Tibial nerve (tissue), 4 donors: Measurements from ENCODE around the gene FBXL15. TPM values are rescaled to one million over a fixed set of nuclear protein-coding genes. Genes with fewer than 3 reads are reported as not detected.

ENCODE experiments used
- DNase-seq, 2 donors: peaks; one replicate each; pipeline ENCODE4 v3.0.0-alpha.2; 2019; ENCODE audit warnings: low spot score in 2 of 2
- H3K27ac ChIP-seq, 4 donors: fragments of 200-600 bp; sonication (generic) in 3 of 4; one replicate each; pipeline ENCODE4 v1.5.1; 2017 to 2019; ENCODE audit warnings: mild to moderate bottlenecking in 1 of 4
- H3K27me3 ChIP-seq, 2 donors: fragments of 200-600 bp; sonication (generic) in 1 of 2; one replicate each; pipeline versions ENCODE4 v1.5.1 to v1.6.0; 2017 to 2019
- H3K36me3 ChIP-seq, 3 donors: fragments of 200-600 bp; sonication (generic); one replicate each; pipeline ENCODE4 v1.5.1; 2018 to 2019
- H3K4me1 ChIP-seq, 4 donors: fragments of 200-600 bp; sonication (generic) in 3 of 4; one replicate each; pipeline ENCODE4 v1.5.1; 2017 to 2019
- H3K4me3 ChIP-seq, 4 donors: fragments of 200-600 bp; sonication (generic) in 3 of 4; one replicate each; pipeline ENCODE4 v1.5.1; 2017 to 2019; ENCODE audit warnings: mild to moderate bottlenecking in 1 of 4, moderate library complexity in 1 of 4
- H3K9me3 ChIP-seq, 4 donors: fragments of 200-600 bp; sonication (generic) in 3 of 4; one replicate each; pipeline ENCODE4 v1.5.1; 2017 to 2019
- CTCF ChIP-seq, 5 experiments: fragments of 200-600 bp in 3 of 5; fragments of 450-650 bp in 2 of 5; sonication (generic) in 3 of 5; IDR thresholded peaks; one replicate each; pipeline ENCODE4 v1.5.1; 2016 to 2019; ENCODE audit warnings: antibody characterized with exemption in 5 of 5, mild to moderate bottlenecking in 3 of 5, moderate library complexity in 2 of 5
- EP300 ChIP-seq, 2 donors: sonication (generic); formaldehyde crosslinking; IDR thresholded peaks; one replicate each; pipeline ENCODE4 v1.6.1; 2017; ENCODE audit warnings: antibody characterized with exemption in 2 of 2, mild to moderate bottlenecking in 1 of 2
- POLR2A ChIP-seq, 2 donors: fragments of 450-650 bp; IDR thresholded peaks; one replicate each; pipeline ENCODE4 v1.6.1; 2017; ENCODE audit warnings: antibody characterized with exemption in 2 of 2, mild to moderate bottlenecking in 2 of 2, moderate library complexity in 2 of 2
- WGBS, 2 donors: methylation state at CpG; one replicate each; pipeline ENCODE4 v1.1.5; 2018; 5-methylcytosine and 5-hydroxymethylcytosine counted together
- total RNA-seq, 4 donors: library from RNA; depleted of rRNA; stranded (reverse); fragments of >200 nt; gene quantifications; one replicate each; pipeline ENCODE4 v1.1.0, GENCODE V29; 2016

Gene FBXL15
- total RNA-seq, 4 donors from 2014 or later: 25.8 to 51.1 (median 46.2) TPM

GRCh38 chr10:102400598-102401341 is 19.9 kb upstream of the FBXL15 start:
- peaks cover 0 to 58% (median 11%) of the 10 kb centered on the region in 3 donors for H3K36me3 ChIP-seq
- peaks cover 0 to 49% (median 26%) of the 10 kb centered on the region in 4 donors for H3K4me1 ChIP-seq
- H3K27ac ChIP-seq: no peak overlapping the region
- no peaks in the 10 kb centered on the region for H3K27me3 ChIP-seq
- no peaks in the 10 kb centered on the region for H3K9me3 ChIP-seq
- WGBS, 2 donors: 84 to 94% methylated on average over 20 to 22 of the region's 22 CpGs
- no peak for DNase-seq
- H3K4me3 ChIP-seq: no peak overlapping the region
- TF ChIP-seq POLR2A (IDR thresholded peaks at IDR 0.05) (no peak), CTCF (IDR thresholded peaks at IDR 0.05) (no peak), EP300 (IDR thresholded peaks at IDR 0.05) (no peak)

GRCh38 chr10:102401342-102401654 is 19.3 kb upstream of the FBXL15 start:
- no peak for DNase-seq
- Histone ChIP-seq H3K36me3 (peaks cover 0 to 58% (median 11%) of the 10 kb centered on the region in 3 donors), H3K4me1 (peaks cover 0 to 44% (median 21%) of the 10 kb centered on the region in 4 donors), H3K27ac (no peak overlapping the region), H3K9me3 (no peaks in the 10 kb centered on the region), H3K4me3 (no peak overlapping the region), H3K27me3 (no peaks in the 10 kb centered on the region)
- WGBS, 2 donors: 84 to 99% methylated on average over 6 to 8 of the region's 8 CpGs
- TF ChIP-seq EP300 (IDR thresholded peaks at IDR 0.05): no peak
- no peak for TF ChIP-seq CTCF (IDR thresholded peaks at IDR 0.05)
- TF ChIP-seq POLR2A (IDR thresholded peaks at IDR 0.05): no peak

- no peaks in the 10 kb centered on the region for H3K9me3 ChIP-seq
- 82% methylated on average over 14 to 18 of the region's 18 CpGs for WGBS, 2 donors
- peaks cover 0 to 3% of the 10 kb centered on the region in 2 donors for H3K27me3 ChIP-seq
- peaks cover 0 to 37% (median 15%) of the 10 kb centered on the region in 4 donors for H3K4me1 ChIP-seq
- H3K36me3 ChIP-seq: peaks cover 0 to 55% (median 11%) of the 10 kb centered on the region in 3 donors
- H3K4me3 ChIP-seq: no peak overlapping the region
- H3K27ac ChIP-seq: no peak overlapping the region
- no peak for DNase-seq
- no peak for TF ChIP-seq EP300 (IDR thresholded peaks at IDR 0.05)
- no peak for TF ChIP-seq POLR2A (IDR thresholded peaks at IDR 0.05)
- no peak for TF ChIP-seq CTCF (IDR thresholded peaks at IDR 0.05)
Observed at GRCh38 chr10:102401735-102402511, 18.7 kb upstream of the FBXL15 start.

- Histone ChIP-seq H3K4me3 (no peak overlapping the region), H3K9me3 (no peaks in the 10 kb centered on the region), H3K4me1 (peaks cover 0 to 32% (median 11%) of the 10 kb centered on the region in 4 donors), H3K27ac (no peak overlapping the region), H3K36me3 (peaks cover 0 to 49% (median 11%) of the 10 kb centered on the region in 3 donors), H3K27me3 (peaks cover 0 to 9% of the 10 kb centered on the region in 2 donors)
- WGBS, 2 donors: 78 to 79% methylated on average over 5 of the region's 5 CpGs
- TF ChIP-seq CTCF (IDR thresholded peaks at IDR 0.05) (no peak), POLR2A (IDR thresholded peaks at IDR 0.05) (no peak), EP300 (IDR thresholded peaks at IDR 0.05) (no peak)
- no peak for DNase-seq
Observed at GRCh38 chr10:102402512-102402896, 18.1 kb upstream of the FBXL15 start.

GRCh38 chr10:102403115-102403514 is 17.5 kb upstream of the FBXL15 start:
- peaks cover 0 to 43% (median 11%) of the 10 kb centered on the region in 3 donors for H3K36me3 ChIP-seq
- H3K27ac ChIP-seq: no peak overlapping the region
- H3K4me1 ChIP-seq: peaks cover 0 to 26% (median 11%) of the 10 kb centered on the region in 4 donors
- no peak for DNase-seq
- H3K9me3 ChIP-seq: no peaks in the 10 kb centered on the region
- H3K27me3 ChIP-seq: peaks cover 0 to 15% of the 10 kb centered on the region in 2 donors
- no peak overlapping the region for H3K4me3 ChIP-seq
- TF ChIP-seq EP300 (IDR thresholded peaks at IDR 0.05) (no peak), POLR2A (IDR thresholded peaks at IDR 0.05) (no peak), CTCF (IDR thresholded peaks at IDR 0.05) (no peak)
- 81 to 83% methylated on average over 8 to 10 of the region's 13 CpGs for WGBS, 2 donors
